PC-3 (cell line): ENCODE measurements around the gene GCDH. TPM values are rescaled to one million over a fixed set of nuclear protein-coding genes. Genes with fewer than 3 reads are reported as not detected.

ENCODE experiments used
- ATAC-seq: fragments of 200-7000 bp; cut with Tn5 transposase; 2 replicates; pipeline ENCODE4 v1.9.1; 2020; ENCODE audit warnings: mild to moderate bottlenecking, moderate library complexity
- BruUV-seq: library from RNA; stranded (reverse); fragments of 400-500 nt; replicated peaks from 2 replicates; lab custom pipeline; 2021; lab: Mats Ljungman, UMichigan
- CTCF ChIA-PET: fragments of 300-600 bp; sonication (Branson Sonifier 250); formaldehyde crosslinking; loops from one replicate; lab custom pipeline; 2022; ENCODE audit warnings: antibody characterized with exemption; lab: Charles Lee
- POLR2A ChIA-PET: fragments of 300-600 bp; sonication (Branson Sonifier 250); formaldehyde crosslinking; loops from one replicate; lab custom pipeline; 2022; ENCODE audit warnings: antibody characterized with exemption; ENCODE audit not compliant: unreplicated experiment; lab: Charles Lee
- DNase-seq: peaks from one replicate; pipeline ENCODE4 v3.0.0-alpha.2; 2015
- H2AFZ ChIP-seq: fragments of 300-600 bp; sonication (generic); 2 replicates; pipeline ENCODE4 v1.6.0; 2016; ENCODE audit warnings: antibody characterized with exemption, low read length
- H3F3A ChIP-seq: fragments of 300-600 bp; sonication (generic); one replicate; pipeline ENCODE4 v1.6.0; 2017; ENCODE audit warnings: antibody characterized with exemption, low read length, control low read depth, mild to moderate bottlenecking; ENCODE audit not compliant: unreplicated experiment
- H3K27ac ChIP-seq: fragments of 300-600 bp; sonication (generic); 2 replicates; pipeline ENCODE4 v1.5.1; 2016; ENCODE audit warnings: mild to moderate bottlenecking, low read length
- H3K27me3 ChIP-seq: fragments of 300-600 bp; sonication (generic); 2 replicates; pipeline ENCODE4 v1.6.1; 2016; ENCODE audit warnings: low read length, mixed read lengths
- H3K36me3 ChIP-seq: fragments of 300-600 bp; sonication (generic); 2 replicates; pipeline ENCODE4 v1.6.1; 2016; ENCODE audit warnings: low read depth, mixed run types, low read length, mixed read lengths
- H3K4me1 ChIP-seq: fragments of 300-600 bp; sonication (generic); 2 replicates; pipeline ENCODE4 v1.5.1; 2016; ENCODE audit warnings: low read length; ENCODE audit not compliant: insufficient read depth
- H3K4me2 ChIP-seq: fragments of 300-600 bp; sonication (generic); 2 replicates; pipeline ENCODE4 v1.6.0; 2016; ENCODE audit warnings: low read length
- H3K4me3 ChIP-seq: fragments of 300-600 bp; sonication (generic); 2 replicates; pipeline ENCODE4 v1.5.1; 2016; ENCODE audit warnings: mild to moderate bottlenecking, low read length, mixed read lengths
- H3K79me2 ChIP-seq: fragments of 300-600 bp; sonication (generic); 2 replicates; pipeline ENCODE4 v1.6.1; 2017; ENCODE audit warnings: low read length, mixed read lengths
- H3K9ac ChIP-seq: fragments of 300-600 bp; sonication (generic); 2 replicates; pipeline ENCODE4 v1.6.0; 2016; ENCODE audit warnings: mild to moderate bottlenecking, low read length
- H3K9me2 ChIP-seq: fragments of 300-600 bp; sonication (generic); replicated peaks from 2 replicates; pipeline ENCODE4 v1.6.1; 2016; ENCODE audit warnings: mixed run types, low read length, mixed read lengths
- H3K9me3 ChIP-seq: fragments of 300-600 bp; sonication (generic); 2 replicates; pipeline ENCODE4 v1.6.1; 2016; ENCODE audit warnings: low read length, mixed read lengths
- H4K20me1 ChIP-seq: fragments of 300-600 bp; sonication (generic); 2 replicates; pipeline ENCODE4 v1.6.1; 2016; ENCODE audit warnings: low read length, mixed read lengths
- CTCF ChIP-seq: fragments of 300-600 bp; sonication (generic); conservative IDR thresholded peaks from 2 replicates; pipeline ENCODE4 v1.5.1; 2017; ENCODE audit warnings: antibody characterized with exemption, low read depth, mild to moderate bottlenecking, low read length
- EZH2 ChIP-seq: fragments of 300-600 bp; sonication (generic); IDR thresholded peaks from one replicate; pipeline ENCODE4 v1.6.1; 2017; ENCODE audit warnings: antibody characterized with exemption, mild to moderate bottlenecking, low read length; ENCODE audit not compliant: unreplicated experiment
- EZH2phosphoT487 ChIP-seq: fragments of 300-600 bp; sonication (generic); IDR thresholded peaks from 2 replicates; pipeline ENCODE4 v1.6.1; 2018; ENCODE audit warnings: mild to moderate bottlenecking, antibody characterized with exemption, low read length, borderline replicate concordance
- intact Hi-C: fragments of 100-400 bp; cut with micrococcal nuclease; formaldehyde crosslinking; loops from 2 replicates; pipeline ENCODE4 v1.9.0; 2023
- total RNA-seq: library from RNA; depleted of rRNA; stranded (reverse); fragments of >200 nt; gene quantifications from 2 replicates; pipeline ENCODE4 v1.2.3, GENCODE V29; 2014

The GCDH gene
- total RNA-seq, 1 experiment from 2014 or later: 37.4 TPM

GRCh38 chr19:12872941-12873890 is 17.7 kb upstream of the GCDH start:
- H3K9me2 ChIP-seq: no peaks in the 10 kb centered on the region
- no peaks in the 10 kb centered on the region for H4K20me1 ChIP-seq
- peak overlapping the region; percentile 52 for H3K4me3 ChIP-seq
- DNase-seq: peak; percentile 91
- intact Hi-C loops: no loop called here
- H2AFZ ChIP-seq: peak overlapping the region; percentile 56
- H3K79me2 ChIP-seq: no peaks in the 10 kb centered on the region
- peak; percentile 78 for ATAC-seq
- no peaks in the 10 kb centered on the region for H3K36me3 ChIP-seq
- no peak for TF ChIP-seq EZH2phosphoT487
- no peak for TF ChIP-seq EZH2
- ChIA-PET CTCF (interaction anchor here (0.5 to 0.8 kb wide), 9 partner anchors 8 to 1976 kb away, joined by 3 to 10 read pairs (median 5); partner anchors contain the start of gene DNASE2), POLR2A (interaction anchor here (0.6 to 0.7 kb wide), 2 partner anchors 96 to 187 kb away, joined by 3 to 17 read pairs; no protein-coding TSS in a partner anchor)
- no peak overlapping the region for H3K27ac ChIP-seq
- H3K27me3 ChIP-seq: no peaks in the 10 kb centered on the region
- no peaks in the 10 kb centered on the region for H3F3A ChIP-seq
- no TSS peak for BruUV-seq
- no peak overlapping the region for H3K9ac ChIP-seq
- H3K9me3 ChIP-seq: no peaks in the 10 kb centered on the region
- peak overlapping the region; percentile 60 for H3K4me2 ChIP-seq
- peaks cover 6% of the 10 kb centered on the region; the same call in 1 of the 2 replicates for H3K4me1 ChIP-seq

DNA sequence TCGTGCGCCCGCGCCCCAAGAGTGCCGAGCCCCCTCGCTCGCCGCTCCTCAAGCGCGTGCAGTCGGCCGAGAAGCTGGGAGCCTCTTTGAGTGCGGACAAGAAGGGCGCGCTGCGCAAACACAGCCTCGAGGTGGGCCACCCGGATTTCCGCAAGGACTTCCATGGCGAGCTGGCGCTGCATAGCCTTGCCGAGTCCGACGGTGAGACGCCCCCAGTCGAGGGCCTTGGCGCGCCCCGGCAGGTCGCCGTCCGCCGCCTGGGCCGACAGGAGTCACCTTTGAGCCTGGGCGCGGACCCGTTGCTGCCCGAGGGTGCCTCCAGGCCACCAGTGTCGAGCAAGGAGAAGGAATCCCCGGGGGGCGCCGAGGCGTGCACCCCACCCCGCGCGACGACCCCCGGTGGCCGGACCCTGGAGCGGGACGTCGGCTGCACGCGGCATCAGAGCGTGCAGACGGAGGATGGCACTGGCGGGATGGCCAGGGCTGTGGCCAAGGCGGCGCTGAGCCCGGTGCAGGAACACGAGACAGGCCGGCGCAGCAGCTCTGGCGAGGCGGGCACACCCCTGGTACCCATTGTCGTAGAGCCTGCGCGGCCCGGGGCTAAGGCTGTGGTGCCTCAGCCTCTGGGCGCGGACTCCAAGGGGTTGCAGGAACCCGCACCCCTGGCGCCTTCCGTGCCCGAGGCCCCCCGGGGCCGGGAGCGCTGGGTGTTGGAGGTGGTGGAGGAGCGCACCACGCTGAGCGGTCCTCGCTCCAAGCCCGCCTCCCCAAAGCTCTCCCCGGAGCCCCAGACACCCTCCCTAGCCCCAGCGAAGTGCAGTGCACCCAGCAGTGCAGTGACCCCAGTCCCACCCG is 16.8 kb upstream of the GCDH start:
- Histone ChIP-seq H4K20me1 (no peaks in the 10 kb centered on the region), H3K9me3 (no peaks in the 10 kb centered on the region), H2AFZ (no peak overlapping the region), H3K36me3 (no peaks in the 10 kb centered on the region), H3K4me1 (peaks cover 6% of the 10 kb centered on the region; the same call in 1 of the 2 replicates), H3K27me3 (no peaks in the 10 kb centered on the region), H3K4me2 (peak overlapping the region; percentile 60), H3F3A (no peaks in the 10 kb centered on the region), H3K4me3 (no peak overlapping the region; the same call in 1 of the 2 replicates), H3K27ac (no peak overlapping the region), H3K9me2 (no peaks in the 10 kb centered on the region), H3K79me2 (no peaks in the 10 kb centered on the region), H3K9ac (no peak overlapping the region)
- no TSS peak for BruUV-seq
- no peak for DNase-seq
- POLR2A ChIA-PET: no interaction called here
- TF ChIP-seq EZH2 (no peak), EZH2phosphoT487 (no peak), CTCF (no peak)
- CTCF ChIA-PET: no interaction called here
- ATAC-seq: no peak
- intact Hi-C loops: no loop called here

- TF ChIP-seq EZH2phosphoT487 (no peak), CTCF (no peak), EZH2 (no peak)
- no peaks in the 10 kb centered on the region for H3K27me3 ChIP-seq
- H3K4me2 ChIP-seq: no peak overlapping the region
- POLR2A ChIA-PET: no interaction called here
- H2AFZ ChIP-seq: no peak overlapping the region
- CTCF ChIA-PET: no interaction called here
- H3K36me3 ChIP-seq: no peaks in the 10 kb centered on the region
- no peaks in the 10 kb centered on the region for H4K20me1 ChIP-seq
- no peaks in the 10 kb centered on the region for H3K79me2 ChIP-seq
- H3K9ac ChIP-seq: no peak overlapping the region
- intact Hi-C loops: no loop called here
- no peak overlapping the region for H3K27ac ChIP-seq
- H3F3A ChIP-seq: no peaks in the 10 kb centered on the region
- H3K9me3 ChIP-seq: no peaks in the 10 kb centered on the region
- no peaks in the 10 kb centered on the region for H3K9me2 ChIP-seq
- peaks cover 6% of the 10 kb centered on the region; the same call in 1 of the 2 replicates for H3K4me1 ChIP-seq
- DNase-seq: no peak
- BruUV-seq: no TSS peak
- H3K4me3 ChIP-seq: no peak overlapping the region
- no peak for ATAC-seq
Measured at GRCh38 chr19:12875086-12875485, 15.9 kb upstream of the GCDH start.
